Measurements from ENCODE around the gene STX16.

GRCh38 chr20:58690396-58691135 is 39.5 kb downstream of the STX16 start:
- TF ChIP-seq, protein P1, sequence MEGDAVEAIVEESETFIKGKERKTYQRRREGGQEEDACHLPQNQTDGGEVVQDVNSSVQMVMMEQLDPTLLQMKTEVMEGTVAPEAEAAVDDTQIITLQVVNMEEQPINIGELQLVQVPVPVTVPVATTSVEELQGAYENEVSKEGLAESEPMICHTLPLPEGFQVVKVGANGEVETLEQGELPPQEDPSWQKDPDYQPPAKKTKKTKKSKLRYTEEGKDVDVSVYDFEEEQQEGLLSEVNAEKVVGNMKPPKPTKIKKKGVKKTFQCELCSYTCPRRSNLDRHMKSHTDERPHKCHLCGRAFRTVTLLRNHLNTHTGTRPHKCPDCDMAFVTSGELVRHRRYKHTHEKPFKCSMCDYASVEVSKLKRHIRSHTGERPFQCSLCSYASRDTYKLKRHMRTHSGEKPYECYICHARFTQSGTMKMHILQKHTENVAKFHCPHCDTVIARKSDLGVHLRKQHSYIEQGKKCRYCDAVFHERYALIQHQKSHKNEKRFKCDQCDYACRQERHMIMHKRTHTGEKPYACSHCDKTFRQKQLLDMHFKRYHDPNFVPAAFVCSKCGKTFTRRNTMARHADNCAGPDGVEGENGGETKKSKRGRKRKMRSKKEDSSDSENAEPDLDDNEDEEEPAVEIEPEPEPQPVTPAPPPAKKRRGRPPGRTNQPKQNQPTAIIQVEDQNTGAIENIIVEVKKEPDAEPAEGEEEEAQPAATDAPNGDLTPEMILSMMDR (IDR thresholded peaks at IDR 0.05), result no peak
- no peak for TF ChIP-seq POLR2AphosphoS5 (IDR thresholded peaks at IDR 0.05; ENCODE audit: low read depth, low read length)
- no peak for TF ChIP-seq SIN3A (IDR thresholded peaks at IDR 0.05; ENCODE audit: borderline replicate concordance, insufficient read depth, low read depth, low read length)
